Colonic mucosa (tissue), 4 donors: ENCODE measurements around the gene P4HA1. TPM values are rescaled to one million over a fixed set of nuclear protein-coding genes. Genes with fewer than 3 reads are reported as not detected.
"Not testable (repeated sequence)": the region's sequence is repeated elsewhere in the genome, so short reads cannot be mapped to it uniquely, and the experiment has no call there.

Experiments used
- DNase-seq: peaks from one replicate; pipeline ENCODE4 v3.0.0-alpha.2; 2020
- H3K27ac ChIP-seq: fragments of 200-600 bp; one replicate; pipeline ENCODE4 v1.8.0; 2021
- H3K27me3 ChIP-seq: fragments of 200-600 bp; one replicate; pipeline ENCODE4 v1.8.0; 2021
- H3K36me3 ChIP-seq: fragments of 200-600 bp; one replicate; pipeline ENCODE4 v1.8.0; 2021
- H3K4me1 ChIP-seq: fragments of 200-600 bp; one replicate; pipeline ENCODE4 v1.8.0; 2021; ENCODE audit warnings: mild to moderate bottlenecking
- H3K4me3 ChIP-seq: fragments of 200-600 bp; one replicate; pipeline ENCODE4 v1.8.0; 2021
- H3K9ac ChIP-seq, 2 donors: one replicate each; pipeline ENCODE4 v1.7.0; 2013; ENCODE audit warnings: control low read depth in 2 of 2, low read depth in 2 of 2, low read length in 2 of 2
- H3K9me3 ChIP-seq: fragments of 200-600 bp; one replicate; pipeline ENCODE4 v1.8.0; 2021
- CTCF ChIP-seq: fragments of 200-600 bp; IDR thresholded peaks from one replicate; pipeline ENCODE4 v1.8.0; 2022; ENCODE audit warnings: antibody characterized with exemption, mild to moderate bottlenecking
- intact Hi-C: fragments of 100-400 bp; cut with DNase I; formaldehyde crosslinking; loops from one replicate; pipeline ENCODE4 v1.14.1; 2022
- total RNA-seq, 2 donors: library from RNA; stranded (reverse); fragmentation: NEBNext Ultra II Directional in 1 of 2; extraction: Animal tissue kit (Norgen Biotek cat#: 25700) in 1 of 2; gene quantifications; one replicate each; pipeline ENCODE4 v1.2.1, GENCODE V29; 2021
- donor health status: healthy.
- donor health status: DM: no; HTN: no; CAD: no.
- donor health status: DM: no; HTN: no; CAD: no.

The P4HA1 gene
- total RNA-seq, 2 donors from 2014 or later = 31.4 to 85.1 TPM

- Histone ChIP-seq H3K27ac (no peak overlapping the region), H3K9ac (no peak overlapping the region), H3K4me3 (no peak overlapping the region), H3K4me1 (no peaks in the 10 kb centered on the region), H3K27me3 (no peaks in the 10 kb centered on the region), H3K36me3 (no peaks in the 10 kb centered on the region), H3K9me3 (no peaks in the 10 kb centered on the region)
- intact Hi-C loops = no loop called here
- no peak for TF ChIP-seq CTCF
- DNase-seq = no peak
Measured at GRCh38 chr10:73043766-73044377, 52.8 kb downstream of the P4HA1 start.

GRCh38 chr10:73043319-73043718 lies 53.3 kb downstream of the P4HA1 start:
- intact Hi-C loops = no loop called here
- Histone ChIP-seq H3K36me3 (no peaks in the 10 kb centered on the region), H3K27ac (no peak overlapping the region), H3K4me3 (no peak overlapping the region), H3K27me3 (no peaks in the 10 kb centered on the region), H3K4me1 (no peaks in the 10 kb centered on the region), H3K9ac (no peak overlapping the region), H3K9me3 (no peaks in the 10 kb centered on the region)
- no peak for TF ChIP-seq CTCF
- no peak for DNase-seq

- no peak for TF ChIP-seq CTCF
- intact Hi-C loops = no loop called here
- Histone ChIP-seq H3K4me1 (no peaks in the 10 kb centered on the region), H3K27me3 (no peaks in the 10 kb centered on the region), H3K27ac (no peak overlapping the region), H3K4me3 (no peak overlapping the region), H3K36me3 (no peaks in the 10 kb centered on the region), H3K9me3 (no peaks in the 10 kb centered on the region), H3K9ac (no peak overlapping the region)
- no peak for DNase-seq
Measured at GRCh38 chr10:73042130-73042529, 54.5 kb downstream of the P4HA1 start.

GRCh38 chr10:73039635-73040034 lies 57.0 kb downstream of the P4HA1 start:
- H3K4me1 ChIP-seq = no peaks in the 10 kb centered on the region
- TF ChIP-seq CTCF = no peak
- no peak overlapping the region for H3K27ac ChIP-seq
- H3K36me3 ChIP-seq = peaks cover 5% of the 10 kb centered on the region
- no peaks in the 10 kb centered on the region for H3K27me3 ChIP-seq
- intact Hi-C loops = no loop called here
- no peak for DNase-seq
- no peak overlapping the region for H3K9ac ChIP-seq
- H3K4me3 ChIP-seq = no peak overlapping the region
- H3K9me3 ChIP-seq = no peaks in the 10 kb centered on the region

DNA sequence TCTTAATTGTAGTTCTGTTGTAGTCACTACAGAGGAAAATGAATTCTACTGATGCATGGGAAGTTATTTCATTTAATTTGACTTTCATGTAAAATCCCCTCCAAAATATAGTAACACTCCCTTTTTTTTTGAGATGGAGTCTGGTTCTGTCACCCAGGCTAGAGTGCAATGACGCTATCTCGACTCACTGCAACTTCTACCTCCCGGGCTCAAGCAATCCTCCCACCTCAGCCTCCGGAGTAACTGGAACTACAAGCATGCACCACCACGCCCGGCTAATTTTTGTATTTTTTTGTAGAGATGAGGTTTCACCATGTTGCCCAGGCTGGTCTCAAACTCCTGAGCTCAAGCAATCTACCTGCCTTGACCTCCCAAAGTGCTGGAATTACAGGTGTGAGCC lies 60.4 kb downstream of the P4HA1 start:
- intact Hi-C loops, H3K27ac ChIP-seq, H3K27me3 ChIP-seq, H3K4me1 ChIP-seq, H3K9ac ChIP-seq, H3K36me3 ChIP-seq, DNase-seq, H3K9me3 ChIP-seq, H3K4me3 ChIP-seq: not testable (repeated sequence)

DNA sequence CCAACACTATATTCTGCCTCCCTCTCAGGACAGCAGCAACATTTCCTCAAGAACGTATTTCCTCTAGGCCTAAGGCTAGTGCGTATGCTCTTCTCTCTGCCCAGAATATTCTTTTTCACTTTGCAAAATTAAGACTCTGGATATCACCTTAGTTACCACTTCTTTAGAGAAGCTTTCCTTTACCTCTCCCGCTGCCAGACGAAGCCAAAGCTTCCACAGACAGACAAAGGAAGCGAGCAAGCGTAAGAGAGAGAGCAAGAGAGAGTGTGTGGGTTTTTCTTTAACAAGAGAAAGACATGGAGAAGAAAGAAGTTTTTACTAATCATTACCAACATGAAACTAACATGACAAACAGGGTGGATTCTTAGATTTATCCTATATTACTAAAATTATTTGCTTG lies 64.1 kb downstream of the P4HA1 start:
- Histone ChIP-seq H3K9ac (no peak overlapping the region), H3K9me3 (no peaks in the 10 kb centered on the region)
- intact Hi-C loops = no loop called here

DNA sequence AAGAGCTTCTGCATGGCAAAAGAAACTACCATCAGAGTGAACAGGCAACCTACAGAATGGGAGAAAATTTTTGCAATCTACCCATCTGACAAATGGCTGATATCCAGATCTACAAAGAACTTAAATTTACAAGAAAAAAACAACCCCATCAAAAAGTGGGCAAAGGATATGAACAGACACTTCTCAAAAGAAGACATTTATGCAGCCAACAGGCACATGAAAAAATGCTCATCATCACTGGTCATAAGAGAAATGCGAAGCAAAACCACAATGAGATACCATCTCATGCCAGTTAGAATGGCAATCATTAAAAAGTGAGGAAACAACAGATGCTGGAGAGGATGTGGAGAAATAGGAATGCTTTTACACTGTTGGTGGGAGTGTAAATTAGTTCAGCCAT lies 70.0 kb downstream of the P4HA1 start:
- H3K4me3 ChIP-seq, H3K9ac ChIP-seq, DNase-seq, H3K36me3 ChIP-seq, H3K27ac ChIP-seq, H3K4me1 ChIP-seq, H3K9me3 ChIP-seq, H3K27me3 ChIP-seq, intact Hi-C loops: not testable (repeated sequence)

More for the DNA sequence above, 64.1 kb downstream of the P4HA1 start:
- no peak overlapping the region for H3K27ac ChIP-seq
- DNase-seq = no peak
- TF ChIP-seq CTCF = no peak
- no peak overlapping the region for H3K4me3 ChIP-seq
- no peaks in the 10 kb centered on the region for H3K4me1 ChIP-seq
- peaks cover 8% of the 10 kb centered on the region for H3K36me3 ChIP-seq
- no peaks in the 10 kb centered on the region for H3K27me3 ChIP-seq

- H3K27ac ChIP-seq, H3K36me3 ChIP-seq, H3K9ac ChIP-seq, intact Hi-C loops, H3K9me3 ChIP-seq, H3K4me1 ChIP-seq, H3K4me3 ChIP-seq, DNase-seq, H3K27me3 ChIP-seq: not testable (repeated sequence)
Measured at GRCh38 chr10:73023455-73024070, 73.1 kb downstream of the P4HA1 start.

GRCh38 chr10:73022961-73023360 lies 73.7 kb downstream of the P4HA1 start:
- H3K9ac ChIP-seq, H3K4me3 ChIP-seq, H3K27ac ChIP-seq, H3K27me3 ChIP-seq, H3K36me3 ChIP-seq, H3K9me3 ChIP-seq, DNase-seq, intact Hi-C loops, H3K4me1 ChIP-seq: not testable (repeated sequence)
